ENCODE results near the gene HSD17B12.

- TF ChIP-seq POLR2AphosphoS5 (IDR thresholded peaks at IDR 0.05; ENCODE audit: low read depth, low read length) (no peak), POLR2A (IDR thresholded peaks at IDR 0.05; ENCODE audit: low read depth, low read length) (no peak)
Observed at GRCh38 chr11:43788421-43788820, 107.9 kb downstream of the HSD17B12 start.
